GM21717 (cell line): ENCODE measurements around the gene CCDC106.

ENCODE experiments used
- ATAC-seq: cut with Tn5 transposase; IDR thresholded peaks from one replicate; pipeline ENCODE4 v1.9.1; 2021; ENCODE audit warnings: mild to moderate bottlenecking, moderate library complexity; ENCODE audit not compliant: unreplicated experiment

CCDC106 gene

GRCh38 chr19:55693336-55693974 lies 45.4 kb downstream of the CCDC106 start:
- ATAC-seq, result no peak

GRCh38 chr19:55694241-55694655 lies 46.2 kb downstream of the CCDC106 start:
- ATAC-seq, result no peak

- ATAC-seq, result no peak
Measured at GRCh38 chr19:55694656-55695491, 46.9 kb downstream of the CCDC106 start.

GRCh38 chr19:55695511-55696290 lies 47.7 kb downstream of the CCDC106 start:
- ATAC-seq, result no peak

- no peak for ATAC-seq
Measured at GRCh38 chr19:55696301-55697068, 48.5 kb downstream of the CCDC106 start.

GRCh38 chr19:55697069-55697440 lies 49.0 kb downstream of the CCDC106 start:
- no peak for ATAC-seq

GRCh38 chr19:55697698-55698097 lies 49.7 kb downstream of the CCDC106 start:
- no peak for ATAC-seq

- ATAC-seq, result no peak
Measured at GRCh38 chr19:55698256-55698655, 50.2 kb downstream of the CCDC106 start.

- no peak for ATAC-seq
Measured at GRCh38 chr19:55699221-55699620, 51.2 kb downstream of the CCDC106 start.

- ATAC-seq, result no peak
Measured at GRCh38 chr19:55700813-55701212, 52.8 kb downstream of the CCDC106 start.

GRCh38 chr19:55702131-55702627 lies 54.2 kb downstream of the CCDC106 start:
- ATAC-seq, result no peak
